NCI-H2029 (cell line): ENCODE data around the gene SRGAP1.
"Not testable (repeated sequence)": the region's sequence is repeated elsewhere in the genome, so short reads cannot be mapped to it uniquely, and the experiment has no call there.

Experiments used
- DNase-seq: peaks from one replicate; lab custom pipeline; 2025; lab: John Stamatoyannopoulos, UW

The SRGAP1 gene

GRCh38 chr12:64053117-64053516 lies 208.6 kb downstream of the SRGAP1 start:
- no peak for DNase-seq

DNA sequence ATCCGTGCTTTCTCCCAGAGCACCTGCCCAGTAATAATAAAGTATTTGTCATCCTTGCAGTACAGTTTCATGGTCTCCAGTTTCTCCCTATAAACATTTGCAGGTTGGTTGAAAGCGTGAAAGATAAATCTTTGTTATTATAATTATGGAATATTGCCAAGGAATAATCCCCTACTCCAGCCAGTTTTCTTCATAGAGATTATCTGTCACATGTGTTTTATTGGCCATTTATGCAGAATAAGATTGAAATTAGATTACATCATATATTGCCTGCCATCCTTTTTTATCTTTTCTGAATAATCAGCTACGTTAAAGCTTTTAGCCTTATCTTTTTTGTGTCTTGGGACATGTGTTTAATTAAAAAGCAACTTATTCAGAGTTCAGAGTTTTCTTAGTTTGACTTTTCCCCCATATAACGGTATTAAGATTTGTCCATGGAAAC lies 209.6 kb downstream of the SRGAP1 start:
- no peak for DNase-seq

DNA sequence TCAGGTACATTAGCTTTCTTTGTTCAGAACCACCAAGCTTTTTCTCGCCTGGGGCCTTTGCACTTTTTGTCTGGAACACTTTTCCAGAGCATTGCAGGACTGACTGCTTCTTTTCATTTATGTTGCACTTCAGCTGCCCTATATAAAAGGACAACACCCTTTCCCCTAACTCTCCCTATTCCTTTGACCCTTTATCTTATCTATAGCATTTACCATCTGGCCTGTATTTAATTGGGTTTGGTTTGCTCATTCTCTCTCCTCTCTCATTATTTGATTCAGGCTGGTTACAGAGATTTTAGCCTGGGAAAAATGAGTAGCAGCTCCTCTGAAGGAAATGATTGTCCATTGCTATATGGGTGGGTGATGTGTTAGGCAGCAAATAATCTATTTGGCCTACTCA lies 212.2 kb downstream of the SRGAP1 start:
- DNase-seq = no peak

GRCh38 chr12:64057706-64058105 lies 213.2 kb downstream of the SRGAP1 start:
- DNase-seq = no peak

- DNase-seq = no peak
Measured at GRCh38 chr12:64058541-64059265, 214.2 kb downstream of the SRGAP1 start.

DNA sequence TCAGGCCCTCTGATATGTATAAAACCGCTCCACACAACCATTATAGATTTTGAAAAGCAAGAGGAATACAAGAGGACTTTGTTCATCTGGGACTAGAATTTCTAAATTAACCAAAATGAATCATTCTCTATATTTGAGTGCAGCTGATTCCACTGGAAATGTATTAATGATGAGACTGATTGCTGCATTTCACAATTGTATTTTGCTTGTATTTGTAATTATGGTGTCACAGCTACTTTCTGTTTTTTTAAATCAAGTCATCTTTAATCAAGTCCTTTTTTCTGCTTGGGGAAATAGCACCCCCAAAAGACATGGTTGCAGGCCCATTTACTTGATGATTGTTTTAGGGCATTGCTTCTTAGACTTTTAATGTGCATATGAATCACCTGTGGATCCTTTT lies 215.2 kb downstream of the SRGAP1 start:
- no peak for DNase-seq

DNA sequence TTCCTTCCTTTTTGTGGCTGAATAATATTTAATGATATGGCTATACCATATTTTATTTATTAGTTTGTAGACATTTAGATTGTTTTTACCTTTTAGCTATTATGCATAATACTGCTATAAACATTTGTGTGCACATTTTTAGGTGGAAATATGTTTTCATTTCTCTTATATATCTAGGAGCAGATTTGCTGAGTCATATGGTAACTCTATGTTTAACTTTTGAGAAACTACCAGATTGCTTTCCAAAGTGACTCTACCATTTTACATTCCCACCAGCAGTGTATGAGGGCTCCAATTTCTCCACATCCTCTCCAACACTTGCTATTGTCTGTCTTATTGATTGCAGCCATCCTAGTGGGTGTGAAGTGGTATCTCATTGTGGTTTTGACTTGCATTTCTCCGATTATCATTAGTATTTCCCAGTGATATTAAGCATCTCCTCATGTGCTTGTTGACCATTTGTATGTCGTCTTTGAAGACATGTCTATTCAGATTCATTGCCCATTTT lies 217.4 kb downstream of the SRGAP1 start:
- DNase-seq = no peak

DNA sequence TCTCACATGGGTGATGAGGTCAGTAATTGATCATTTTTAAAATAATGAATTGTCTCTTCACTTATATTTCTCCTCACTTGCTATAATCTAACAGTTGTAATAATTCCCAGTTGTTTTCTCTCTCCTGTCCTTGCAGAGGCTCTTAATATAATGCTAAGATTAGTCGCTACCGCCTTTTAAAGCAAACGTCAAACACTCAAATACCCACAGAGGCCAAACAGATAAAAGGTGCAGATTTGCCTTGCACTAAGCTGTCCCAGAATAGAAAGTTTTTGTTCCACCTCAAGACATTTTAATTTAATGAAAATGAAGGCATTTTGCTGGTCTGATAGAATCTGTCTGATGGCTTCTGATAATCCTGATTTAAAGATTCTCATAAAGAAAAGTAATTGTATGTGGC lies 218.6 kb downstream of the SRGAP1 start:
- no peak for DNase-seq

GRCh38 chr12:64064240-64064639 lies 219.7 kb downstream of the SRGAP1 start:
- DNase-seq = no peak

GRCh38 chr12:64064706-64065105 lies 220.2 kb downstream of the SRGAP1 start:
- DNase-seq = peak; percentile 17

DNA sequence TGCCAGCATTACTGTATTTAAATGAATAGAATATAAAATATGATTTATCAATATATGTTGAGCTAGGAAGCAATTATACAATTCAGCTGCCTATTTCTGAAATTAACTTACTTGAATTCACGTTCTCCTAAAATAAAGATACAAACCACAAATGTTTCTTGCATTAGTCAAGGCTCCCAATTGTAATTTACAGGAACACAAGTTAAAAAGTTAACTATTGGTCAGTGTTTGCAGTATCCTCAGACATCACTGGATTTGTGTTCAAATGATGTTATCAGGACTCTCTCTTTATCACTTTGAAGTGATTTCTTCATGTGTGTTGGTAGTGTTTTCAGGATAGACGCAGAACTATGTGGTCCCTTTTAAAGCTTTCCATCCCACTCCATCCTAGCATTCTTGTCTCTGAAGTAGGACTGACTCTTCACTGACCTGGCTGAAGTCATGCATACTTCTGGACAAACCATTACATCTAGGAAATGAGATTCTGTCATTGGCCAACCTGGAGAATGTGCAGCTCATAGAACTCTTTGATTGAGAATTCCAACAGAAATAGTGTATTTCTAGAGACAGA lies 221.5 kb downstream of the SRGAP1 start:
- DNase-seq = no peak

DNA sequence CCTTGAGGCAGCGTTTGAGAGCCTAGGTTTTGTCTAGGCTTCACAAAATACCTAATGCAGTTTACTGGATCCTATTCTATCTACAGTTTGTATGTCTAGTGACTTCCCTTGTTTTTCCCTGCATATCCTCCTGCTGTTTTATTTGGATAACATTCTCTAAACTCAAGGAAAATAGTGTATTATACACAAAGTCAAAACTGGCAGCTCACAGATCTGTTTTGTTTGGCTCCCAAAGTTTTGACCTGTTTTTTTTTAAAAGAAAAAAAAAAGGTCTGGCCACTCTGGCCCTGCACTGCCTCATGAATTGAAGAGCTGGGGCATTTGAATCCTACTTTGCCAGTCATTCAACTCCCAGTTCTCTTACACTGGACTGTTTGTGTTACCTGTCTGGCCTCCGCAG lies 222.3 kb downstream of the SRGAP1 start:
- DNase-seq = no peak

GRCh38 chr12:64070454-64070853 lies 226.0 kb downstream of the SRGAP1 start:
- no peak for DNase-seq

GRCh38 chr12:64072916-64073575 lies 228.5 kb downstream of the SRGAP1 start:
- DNase-seq = no peak

- not testable (repeated sequence) for DNase-seq
Measured at GRCh38 chr12:64076565-64076964, 232.1 kb downstream of the SRGAP1 start.

- DNase-seq = no peak
Measured at GRCh38 chr12:64077922-64078321, 233.4 kb downstream of the SRGAP1 start.

GRCh38 chr12:64080319-64081007 lies 236.0 kb downstream of the SRGAP1 start:
- DNase-seq = peak; percentile 74

GRCh38 chr12:64081008-64081404 lies 236.5 kb downstream of the SRGAP1 start:
- DNase-seq = no peak

DNA sequence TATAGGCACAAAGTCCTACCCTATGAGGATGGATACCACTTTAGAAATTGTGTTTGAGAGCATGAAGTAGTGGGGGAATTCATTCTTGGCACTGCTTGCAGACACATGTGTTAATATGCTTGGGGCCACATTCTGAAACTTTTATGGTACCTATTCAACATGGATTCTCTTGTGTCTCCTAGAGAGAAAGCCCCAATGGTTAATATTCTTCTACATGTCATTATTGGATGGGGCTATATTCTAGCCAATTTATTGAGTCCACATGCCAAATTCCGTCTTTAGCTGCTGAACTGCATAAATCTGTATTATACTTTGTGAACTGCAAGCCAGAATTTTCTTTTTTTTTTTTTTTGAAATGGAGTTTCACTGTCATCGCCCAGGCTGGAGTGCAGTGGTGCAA lies 237.6 kb downstream of the SRGAP1 start:
- no peak for DNase-seq

GRCh38 chr12:64082866-64083268 lies 238.4 kb downstream of the SRGAP1 start:
- no peak for DNase-seq

GRCh38 chr12:64083285-64084210 lies 239.0 kb downstream of the SRGAP1 start:
- DNase-seq = peak; percentile 16
